Neural cell (in vitro differentiated cells): ENCODE data around the gene ROR2. TPM values are rescaled to one million over a fixed set of nuclear protein-coding genes. Genes with fewer than 3 reads are reported as not detected.

Experiments
- H2AFZ ChIP-seq: fragments of 200-600, 300-800 bp; sonication (generic), shearing (Covaris generic); 2 replicates; pipeline ENCODE4 v1.6.0; 2014; ENCODE audit warnings: low read depth, mild to moderate bottlenecking, antibody characterized with exemption, low read length, moderate library complexity
- H3F3A ChIP-seq: fragments of 200-600 bp; shearing (Covaris generic); 2 replicates; pipeline ENCODE4 v1.6.1; 2016; ENCODE audit warnings: mild to moderate bottlenecking, moderate library complexity, mixed read lengths, antibody characterized with exemption, low read length; ENCODE audit not compliant: insufficient read depth, poor library complexity, severe bottlenecking
- H3K27ac ChIP-seq: fragments of 200-600, 300-800 bp; sonication (generic), shearing (Covaris generic); 2 replicates; pipeline ENCODE4 v1.5.1; 2014; ENCODE audit warnings: mild to moderate bottlenecking, low read length, moderate library complexity
- H3K27me3 ChIP-seq: fragments of 300-800, 200-600 bp; sonication (generic), shearing (Covaris generic); 2 replicates; pipeline ENCODE4 v1.6.0; 2014; ENCODE audit warnings: mild to moderate bottlenecking, low read depth, low read length, moderate library complexity; ENCODE audit not compliant: insufficient read depth
- H3K36me3 ChIP-seq: fragments of 300-800, 200-600 bp; sonication (generic), shearing (Covaris generic); 2 replicates; pipeline ENCODE4 v1.5.1; 2014; ENCODE audit warnings: mild to moderate bottlenecking, antibody characterized with exemption, low read length, moderate library complexity; ENCODE audit not compliant: insufficient read depth
- H3K4me2 ChIP-seq: fragments of 300-800, 200-600 bp; sonication (generic), shearing (Covaris generic); 2 replicates; pipeline ENCODE4 v1.6.0; 2014; ENCODE audit warnings: mild to moderate bottlenecking, low read length
- H3K4me3 ChIP-seq: fragments of 300-800, 200-600 bp; sonication (generic), shearing (Covaris generic); 2 replicates; pipeline ENCODE4 v1.5.1; 2014; ENCODE audit warnings: mild to moderate bottlenecking, low read length, moderate library complexity
- H3K79me2 ChIP-seq: fragments of 200-600 bp; shearing (Covaris generic); replicated peaks from 2 replicates; pipeline ENCODE4 v1.6.0; 2014; ENCODE audit warnings: mild to moderate bottlenecking, low read length, moderate library complexity; ENCODE audit not compliant: insufficient read depth
- H3K9ac ChIP-seq: fragments of 300-800, 200-600 bp; sonication (generic), shearing (Covaris generic); 2 replicates; pipeline ENCODE4 v1.6.1; 2016; ENCODE audit warnings: mild to moderate bottlenecking, low read length, mixed read lengths
- H3K9me2 ChIP-seq: fragments of 200-600 bp; shearing (Covaris generic); 2 replicates; pipeline ENCODE4 v1.6.1; 2016; ENCODE audit warnings: mild to moderate bottlenecking, low read length, mixed read lengths; ENCODE audit not compliant: insufficient read depth
- H3K9me3 ChIP-seq: fragments of 200-600, 300-800 bp; sonication (generic), shearing (Covaris generic); 2 replicates; pipeline ENCODE4 v1.6.1; 2016; ENCODE audit warnings: mild to moderate bottlenecking, mixed run types, low read length, moderate library complexity, mixed read lengths
- H4K20me1 ChIP-seq: fragments of 200-600 bp; shearing (Covaris generic); 2 replicates; pipeline ENCODE4 v1.6.1; 2016; ENCODE audit warnings: mild to moderate bottlenecking, mixed run types; ENCODE audit not compliant: insufficient read depth
- CTCF ChIP-seq: fragments of 450-650 bp; IDR thresholded peaks from 2 replicates; pipeline ENCODE4 v1.5.1; 2014; ENCODE audit warnings: antibody characterized with exemption, mild to moderate bottlenecking, moderate library complexity; ENCODE audit not compliant: poor library complexity, severe bottlenecking
- EP300 ChIP-seq: fragments of 450-650 bp; conservative IDR thresholded peaks from 2 replicates; pipeline ENCODE4 v1.6.1; 2014; ENCODE audit warnings: antibody characterized with exemption, mild to moderate bottlenecking, moderate library complexity; ENCODE audit not compliant: poor library complexity, severe bottlenecking
- EZH2 ChIP-seq: fragments of 200-600, 300-800 bp; shearing (Covaris generic), sonication (generic); IDR thresholded peaks from 2 replicates; pipeline ENCODE4 v1.6.1; 2014; ENCODE audit warnings: antibody characterized with exemption, low read length, borderline replicate concordance, mild to moderate bottlenecking; ENCODE audit not compliant: insufficient read depth, poor library complexity, severe bottlenecking
- MXI1 ChIP-seq: fragments of 450-650 bp; conservative IDR thresholded peaks from 2 replicates; pipeline ENCODE4 v1.6.1; 2014; ENCODE audit warnings: antibody characterized with exemption, mild to moderate bottlenecking; ENCODE audit not compliant: poor library complexity, severe bottlenecking
- POLR2AphosphoS5 ChIP-seq: IDR thresholded peaks from 2 replicates; pipeline ENCODE4 v1.6.1; 2012
- RAD21 ChIP-seq: fragments of 450-650 bp; conservative IDR thresholded peaks from 2 replicates; pipeline ENCODE4 v1.6.1; 2014; ENCODE audit warnings: antibody characterized with exemption, mild to moderate bottlenecking, moderate library complexity
- REST ChIP-seq: IDR thresholded peaks from 2 replicates; pipeline ENCODE4 v1.6.1; 2012; ENCODE audit warnings: borderline replicate concordance
- SMC3 ChIP-seq: fragments of 450-650 bp; conservative IDR thresholded peaks from 2 replicates; pipeline ENCODE4 v1.6.1; 2014; ENCODE audit warnings: antibody characterized with exemption, mild to moderate bottlenecking, moderate library complexity; ENCODE audit not compliant: poor library complexity
- TAF1 ChIP-seq: IDR thresholded peaks from 2 replicates; pipeline ENCODE4 v1.6.1; 2012; ENCODE audit warnings: low read depth
- polyA plus RNA-seq: library from polyadenylated mRNA; depleted of rRNA; stranded (reverse); fragments of >200 nt; gene quantifications from 2 replicates; pipeline ENCODE4 v1.2.3, GENCODE V29; 2014

ROR2 gene
- polyA plus RNA-seq, 1 donor from 2014 or later, result 0.33 TPM

- Histone ChIP-seq H3K27ac (no peak overlapping the region), H4K20me1 (no peaks in the 10 kb centered on the region), H3F3A (no peaks in the 10 kb centered on the region), H3K9me3 (no peaks in the 10 kb centered on the region), H3K9ac (no peak overlapping the region), H3K4me2 (no peak overlapping the region), H3K27me3 (no peaks in the 10 kb centered on the region), H3K79me2 (no peaks in the 10 kb centered on the region), H3K9me2 (no peaks in the 10 kb centered on the region), H2AFZ (no peak overlapping the region), H3K4me3 (no peak overlapping the region), H3K36me3 (no peaks in the 10 kb centered on the region)
- TF ChIP-seq EP300 (no peak), CTCF (no peak), TAF1 (no peak), POLR2AphosphoS5 (no peak), REST (no peak), EZH2 (no peak), SMC3 (no peak), MXI1 (no peak), RAD21 (no peak)
These were observed 117.7 kb downstream of the ROR2 start for GRCh38 chr9:91832322-91832721.

GRCh38 chr9:91825866-91826265 lies 124.2 kb downstream of the ROR2 start:
- no peaks in the 10 kb centered on the region for H3K79me2 ChIP-seq
- no peaks in the 10 kb centered on the region for H3K36me3 ChIP-seq
- no peaks in the 10 kb centered on the region for H3F3A ChIP-seq
- no peaks in the 10 kb centered on the region for H3K27me3 ChIP-seq
- no peaks in the 10 kb centered on the region for H3K9me3 ChIP-seq
- H3K4me3 ChIP-seq, result no peak overlapping the region
- no peak overlapping the region for H3K9ac ChIP-seq
- no peak for TF ChIP-seq EZH2
- no peak for TF ChIP-seq REST
- TF ChIP-seq TAF1, result no peak
- TF ChIP-seq SMC3, result no peak
- no peak for TF ChIP-seq MXI1
- no peak for TF ChIP-seq POLR2AphosphoS5
- TF ChIP-seq CTCF, result no peak
- TF ChIP-seq RAD21, result no peak
- no peak for TF ChIP-seq EP300
- H3K27ac ChIP-seq, result no peak overlapping the region
- no peaks in the 10 kb centered on the region for H4K20me1 ChIP-seq
- no peak overlapping the region for H3K4me2 ChIP-seq
- H2AFZ ChIP-seq, result no peak overlapping the region
- H3K9me2 ChIP-seq, result no peaks in the 10 kb centered on the region
